Tibial nerve (tissue), 4 donors: ENCODE results near the gene LAMB3. TPM values are rescaled to one million over a fixed set of nuclear protein-coding genes. Genes with fewer than 3 reads are reported as not detected.

ENCODE experiments used
- DNase-seq, 2 donors: peaks; one replicate each; pipeline ENCODE4 v3.0.0-alpha.2; 2019; ENCODE audit warnings: low spot score in 2 of 2
- H3K27ac ChIP-seq, 4 donors: fragments of 200-600 bp; sonication (generic) in 3 of 4; one replicate each; pipeline ENCODE4 v1.5.1; 2017 to 2019; ENCODE audit warnings: mild to moderate bottlenecking in 1 of 4
- H3K27me3 ChIP-seq, 2 donors: fragments of 200-600 bp; sonication (generic) in 1 of 2; one replicate each; pipeline versions ENCODE4 v1.5.1 to v1.6.0; 2017 to 2019
- H3K36me3 ChIP-seq, 3 donors: fragments of 200-600 bp; sonication (generic); one replicate each; pipeline ENCODE4 v1.5.1; 2018 to 2019
- H3K4me1 ChIP-seq, 4 donors: fragments of 200-600 bp; sonication (generic) in 3 of 4; one replicate each; pipeline ENCODE4 v1.5.1; 2017 to 2019
- H3K4me3 ChIP-seq, 4 donors: fragments of 200-600 bp; sonication (generic) in 3 of 4; one replicate each; pipeline ENCODE4 v1.5.1; 2017 to 2019; ENCODE audit warnings: mild to moderate bottlenecking in 1 of 4, moderate library complexity in 1 of 4
- H3K9me3 ChIP-seq, 4 donors: fragments of 200-600 bp; sonication (generic) in 3 of 4; one replicate each; pipeline ENCODE4 v1.5.1; 2017 to 2019
- CTCF ChIP-seq, 5 experiments: fragments of 200-600 bp in 3 of 5; fragments of 450-650 bp in 2 of 5; sonication (generic) in 3 of 5; IDR thresholded peaks; one replicate each; pipeline ENCODE4 v1.5.1; 2016 to 2019; ENCODE audit warnings: antibody characterized with exemption in 5 of 5, mild to moderate bottlenecking in 3 of 5, moderate library complexity in 2 of 5
- EP300 ChIP-seq, 2 donors: sonication (generic); formaldehyde crosslinking; IDR thresholded peaks; one replicate each; pipeline ENCODE4 v1.6.1; 2017; ENCODE audit warnings: antibody characterized with exemption in 2 of 2, mild to moderate bottlenecking in 1 of 2
- POLR2A ChIP-seq, 2 donors: fragments of 450-650 bp; IDR thresholded peaks; one replicate each; pipeline ENCODE4 v1.6.1; 2017; ENCODE audit warnings: antibody characterized with exemption in 2 of 2, mild to moderate bottlenecking in 2 of 2, moderate library complexity in 2 of 2
- WGBS, 2 donors: methylation state at CpG; one replicate each; pipeline ENCODE4 v1.1.5; 2018; 5-methylcytosine and 5-hydroxymethylcytosine counted together
- total RNA-seq, 4 donors: library from RNA; depleted of rRNA; stranded (reverse); fragments of >200 nt; gene quantifications; one replicate each; pipeline ENCODE4 v1.1.0, GENCODE V29; 2016

Gene LAMB3
- total RNA-seq, 4 donors from 2014 or later, result 2.5 to 22.8 (median 4.2) TPM

GRCh38 chr1:209609791-209610630 lies 42.2 kb downstream of the LAMB3 start:
- no peaks in the 10 kb centered on the region for H3K27me3 ChIP-seq
- no peaks in the 10 kb centered on the region for H3K4me1 ChIP-seq
- DNase-seq, result no peak
- H3K27ac ChIP-seq, result no peak overlapping the region
- H3K9me3 ChIP-seq, result no peaks in the 10 kb centered on the region
- H3K4me3 ChIP-seq, result no peak overlapping the region
- WGBS, 2 donors, result 88 to 92% methylated on average over 8 of the region's 8 CpGs
- no peaks in the 10 kb centered on the region for H3K36me3 ChIP-seq
- TF ChIP-seq POLR2A (IDR thresholded peaks at IDR 0.05) (no peak), EP300 (IDR thresholded peaks at IDR 0.05) (no peak), CTCF (IDR thresholded peaks at IDR 0.05) (no peak)

- H3K4me1 ChIP-seq, result no peaks in the 10 kb centered on the region
- DNase-seq, result no peak
- TF ChIP-seq POLR2A (IDR thresholded peaks at IDR 0.05) (no peak), CTCF (IDR thresholded peaks at IDR 0.05) (no peak), EP300 (IDR thresholded peaks at IDR 0.05) (no peak)
- no peak overlapping the region for H3K27ac ChIP-seq
- H3K4me3 ChIP-seq, result no peak overlapping the region
- WGBS, 2 donors, result 80 to 81% methylated on average over 9 of the region's 9 CpGs
- no peaks in the 10 kb centered on the region for H3K9me3 ChIP-seq
- no peaks in the 10 kb centered on the region for H3K36me3 ChIP-seq
- H3K27me3 ChIP-seq, result no peaks in the 10 kb centered on the region
Measured at GRCh38 chr1:209609041-209609790, 43.0 kb downstream of the LAMB3 start.

DNA sequence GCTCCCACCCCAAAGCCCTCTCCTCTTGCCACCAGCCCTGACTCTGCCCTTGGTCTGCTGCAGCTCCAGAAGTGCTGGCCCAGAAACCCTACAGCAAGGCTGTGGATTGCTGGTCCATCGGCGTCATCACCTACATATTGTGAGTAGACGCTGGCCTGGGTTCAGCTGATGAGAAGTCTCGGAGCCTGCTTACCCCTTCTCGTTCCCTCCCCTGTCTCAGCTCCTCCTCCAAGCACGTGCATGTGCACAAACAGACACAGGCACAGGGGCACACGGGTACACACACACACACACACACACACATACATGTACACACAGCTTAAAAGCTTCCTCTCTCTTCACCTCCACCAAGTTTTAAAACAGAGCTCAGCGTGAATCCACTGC lies 44.4 kb downstream of the LAMB3 start:
- Histone ChIP-seq H3K4me3 (no peak overlapping the region), H3K27me3 (no peaks in the 10 kb centered on the region), H3K27ac (no peak overlapping the region), H3K4me1 (no peaks in the 10 kb centered on the region), H3K36me3 (no peaks in the 10 kb centered on the region), H3K9me3 (no peaks in the 10 kb centered on the region)
- TF ChIP-seq EP300 (IDR thresholded peaks at IDR 0.05) (no peak), CTCF (IDR thresholded peaks at IDR 0.05) (no peak), POLR2A (IDR thresholded peaks at IDR 0.05) (no peak)
- no peak for DNase-seq
- 84 to 87% methylated on average over 8 of the region's 8 CpGs for WGBS, 2 donors

DNA sequence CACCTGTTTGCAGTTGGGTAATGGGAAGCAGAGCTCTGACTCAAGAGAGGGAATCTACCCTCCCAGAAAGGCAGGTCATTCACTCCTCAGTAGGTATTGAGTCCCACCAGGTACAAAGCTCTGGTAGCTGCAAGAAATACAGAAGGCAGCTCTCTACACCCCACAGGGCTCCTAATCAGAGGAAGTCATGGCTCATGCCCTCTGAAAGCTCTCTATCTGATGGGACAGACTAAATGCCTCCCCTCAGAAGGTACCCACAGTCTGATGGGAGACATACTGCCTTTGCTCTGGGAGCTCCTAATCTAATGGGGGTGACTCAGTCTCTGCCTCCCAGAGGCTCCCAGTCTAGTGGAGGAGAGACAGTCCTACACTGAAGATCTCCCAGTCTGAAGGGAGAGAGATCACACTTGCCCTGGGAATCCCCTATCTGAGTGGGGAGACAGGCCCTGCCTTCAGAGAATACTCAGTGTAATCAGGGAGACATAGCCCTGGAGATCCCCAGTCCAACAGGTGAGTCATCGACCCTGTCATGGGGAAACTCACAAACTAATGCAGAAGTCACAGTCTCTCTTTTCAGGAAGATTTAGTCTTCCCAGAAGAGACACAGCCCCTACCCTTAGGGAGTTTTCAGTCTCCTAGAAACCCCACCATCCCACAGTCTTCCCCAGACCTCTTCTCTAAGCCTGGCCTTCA lies 45.0 kb downstream of the LAMB3 start:
- 70 to 100% methylated on average over 1 of the region's 1 CpG for WGBS, 2 donors

More for the DNA sequence above, 45.0 kb downstream of the LAMB3 start:
- Histone ChIP-seq H3K9me3 (no peaks in the 10 kb centered on the region), H3K27me3 (no peaks in the 10 kb centered on the region), H3K27ac (no peak overlapping the region), H3K36me3 (no peaks in the 10 kb centered on the region), H3K4me1 (no peaks in the 10 kb centered on the region), H3K4me3 (no peak overlapping the region)
- no peak for DNase-seq
- TF ChIP-seq CTCF (IDR thresholded peaks at IDR 0.05), result no peak
- TF ChIP-seq EP300 (IDR thresholded peaks at IDR 0.05), result no peak
